Keratinocyte (primary cell): ENCODE data around the gene GRK6. TPM values are rescaled to one million over a fixed set of nuclear protein-coding genes. Genes with fewer than 3 reads are reported as not detected.

Experiments
- DNase-seq: peaks from one replicate; pipeline ENCODE4 v3.0.0-alpha.2; 2011; ENCODE audit warnings: low read depth, missing footprints, low spot score
- FAIRE-seq: peaks from 2 replicates; lab custom pipeline; 2011; peaks lifted over from hg19 to GRCh38; lab: Jason Lieb, UNC
- H2AFZ ChIP-seq: 2 replicates; pipeline ENCODE4 v1.6.0; 2012; ENCODE audit warnings: low read length, control low read depth, inconsistent platforms; ENCODE audit not compliant: control insufficient read depth
- H3K27ac ChIP-seq: 2 replicates; pipeline ENCODE4 v1.5.1; 2011; ENCODE audit warnings: low read length; ENCODE audit not compliant: control insufficient read depth, insufficient read depth
- H3K27me3 ChIP-seq: 3 replicates; pipeline ENCODE4 v1.6.0; 2011; ENCODE audit warnings: low read length; ENCODE audit not compliant: control insufficient read depth, insufficient read depth; ENCODE audit errors: extremely low read depth
- H3K36me3 ChIP-seq, 2 experiments: 2 replicates in 1 of 2; 3 replicates in 1 of 2; pipeline ENCODE4 v1.5.1; 2011; ENCODE audit warnings: low read length in 2 of 2, mild to moderate bottlenecking in 1 of 2; ENCODE audit not compliant: control insufficient read depth in 2 of 2, insufficient read depth in 2 of 2; ENCODE audit errors: extremely low read depth in 1 of 2
- H3K4me1 ChIP-seq: 3 replicates; pipeline ENCODE4 v1.5.1; 2011; ENCODE audit warnings: low read length; ENCODE audit not compliant: control insufficient read depth, insufficient read depth; ENCODE audit errors: extremely low read depth
- H3K4me2 ChIP-seq: 3 replicates; pipeline ENCODE4 v1.6.0; 2011; ENCODE audit warnings: low read depth, low read length; ENCODE audit not compliant: control insufficient read depth, insufficient read depth; ENCODE audit errors: extremely low read depth
- H3K4me3 ChIP-seq, 3 experiments: fragments of 200-600 bp in 1 of 3; sonication (generic) in 1 of 3; 2 replicates in 2 of 3; 3 replicates in 1 of 3; pipeline ENCODE4 v1.5.1; 2011 to 2016; ENCODE audit warnings: low read length in 3 of 3, mild to moderate bottlenecking in 3 of 3, control low read depth in 2 of 3, inconsistent platforms in 1 of 3, low read depth in 1 of 3, mixed read lengths in 1 of 3, mixed run types in 1 of 3, moderate library complexity in 1 of 3; ENCODE audit not compliant: control insufficient read depth in 2 of 3, insufficient read depth in 2 of 3; ENCODE audit errors: extremely low read depth in 1 of 3
- H3K79me2 ChIP-seq: 2 replicates; pipeline ENCODE4 v1.6.0; 2012; ENCODE audit warnings: low read length; ENCODE audit not compliant: control insufficient read depth, insufficient read depth
- H3K9ac ChIP-seq: 3 replicates; pipeline ENCODE4 v1.6.0; 2011; ENCODE audit warnings: low read length; ENCODE audit not compliant: control insufficient read depth, insufficient read depth; ENCODE audit errors: extremely low read depth
- H3K9me1 ChIP-seq: 3 replicates; pipeline ENCODE4 v1.6.0; 2011; ENCODE audit warnings: low read length; ENCODE audit not compliant: control insufficient read depth, insufficient read depth; ENCODE audit errors: extremely low read depth
- H3K9me3 ChIP-seq: 2 replicates; pipeline ENCODE4 v1.5.1; 2012; ENCODE audit warnings: low read depth, low read length; ENCODE audit not compliant: control insufficient read depth
- H4K20me1 ChIP-seq: 3 replicates; pipeline ENCODE4 v1.6.0; 2011; ENCODE audit warnings: low read length; ENCODE audit not compliant: control insufficient read depth, insufficient read depth; ENCODE audit errors: extremely low read depth
- EZH2 ChIP-seq: IDR thresholded peaks from one replicate; pipeline ENCODE4 v1.6.1; 2012; ENCODE audit warnings: inconsistent platforms, mild to moderate bottlenecking, low read length, moderate library complexity
- dilution Hi-C: fragments of 300-500 bp; cut with MboI; formaldehyde crosslinking; loops from one replicate; pipeline ENCODE4 v1.7.0; 2020; ENCODE audit warnings: low sequenced_read_pairs; ENCODE audit not compliant: extremely low pct_ligation_motif_present
- polyA plus RNA-seq, 5 experiments: library from polyadenylated mRNA; depleted of rRNA in 3 of 5; stranded (reverse) in 3 of 5; stranded (forward) in 1 of 5; unstranded in 1 of 5; fragments of >200 nt; gene quantifications; 1 replicate in 1 of 5; 2 replicates in 3 of 5; 3 replicates in 1 of 5; pipeline versions ENCODE4 v1.2.1 to v1.2.3, GENCODE V29; 2011 to 2012; ENCODE audit warnings: missing spikeins in 2 of 5, low read depth in 1 of 5, low replicate concordance in 1 of 5
- TF ChIP-seq, protein P1 (sequence below), 3 experiments: IDR thresholded peaks in 1 of 3; conservative IDR thresholded peaks in 1 of 3; optimal IDR thresholded peaks in 1 of 3; 2 replicates in 2 of 3; 3 replicates in 1 of 3; pipeline versions ENCODE3 to v1.5.1; 2011; ENCODE audit warnings: low read length in 3 of 3, mild to moderate bottlenecking in 3 of 3, moderate library complexity in 2 of 3, control low read depth in 1 of 3, inconsistent platforms in 1 of 3; ENCODE audit not compliant: insufficient read depth in 2 of 3; ENCODE audit errors: extremely low read depth in 1 of 3

Gene GRK6
- polyA plus RNA-seq, 1 donor (not counting 4 experiments of a cell fraction or from before 2014, with no cell fraction given): 29.9 TPM

DNA sequence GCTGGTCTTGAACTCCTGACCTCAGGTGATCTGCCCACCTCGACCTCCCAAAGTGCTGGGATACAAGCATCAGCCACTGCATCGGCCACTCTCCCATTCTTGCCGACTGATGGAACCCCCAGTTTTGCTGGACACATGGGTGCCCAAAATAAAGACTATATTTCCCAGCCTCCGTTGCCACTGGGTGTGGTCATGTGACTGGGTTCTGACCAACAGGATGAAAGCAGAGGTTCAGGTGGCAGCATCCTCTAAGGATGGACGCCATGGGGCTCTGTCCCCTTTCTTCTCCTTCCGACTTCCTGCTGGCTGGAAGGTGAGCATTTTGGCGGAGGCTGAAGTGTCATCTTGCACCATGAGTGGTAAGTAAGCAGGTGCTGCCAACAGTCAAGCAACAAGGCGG lies 60.7 kb downstream of the GRK6 start:
- Histone ChIP-seq H2AFZ (no peak overlapping the region), H3K27ac (no peak overlapping the region), H3K4me3 (no peak overlapping the region), H4K20me1 (peaks cover 7% of the 10 kb centered on the region), H3K4me1 (no peaks in the 10 kb centered on the region), H3K36me3 (peaks cover 45 to 53% of the 10 kb centered on the region in 2 experiments), H3K79me2 (peaks cover 8% of the 10 kb centered on the region), H3K27me3 (no peaks in the 10 kb centered on the region), H3K9me1 (no peaks in the 10 kb centered on the region), H3K9me3 (no peaks in the 10 kb centered on the region), H3K4me2 (no peak overlapping the region), H3K9ac (no peak overlapping the region)
- FAIRE-seq (no peak), DNase-seq (no peak)
- dilution Hi-C loops: no loop called here
- no peak for TF ChIP-seq EZH2
- TF ChIP-seq, protein P1, sequence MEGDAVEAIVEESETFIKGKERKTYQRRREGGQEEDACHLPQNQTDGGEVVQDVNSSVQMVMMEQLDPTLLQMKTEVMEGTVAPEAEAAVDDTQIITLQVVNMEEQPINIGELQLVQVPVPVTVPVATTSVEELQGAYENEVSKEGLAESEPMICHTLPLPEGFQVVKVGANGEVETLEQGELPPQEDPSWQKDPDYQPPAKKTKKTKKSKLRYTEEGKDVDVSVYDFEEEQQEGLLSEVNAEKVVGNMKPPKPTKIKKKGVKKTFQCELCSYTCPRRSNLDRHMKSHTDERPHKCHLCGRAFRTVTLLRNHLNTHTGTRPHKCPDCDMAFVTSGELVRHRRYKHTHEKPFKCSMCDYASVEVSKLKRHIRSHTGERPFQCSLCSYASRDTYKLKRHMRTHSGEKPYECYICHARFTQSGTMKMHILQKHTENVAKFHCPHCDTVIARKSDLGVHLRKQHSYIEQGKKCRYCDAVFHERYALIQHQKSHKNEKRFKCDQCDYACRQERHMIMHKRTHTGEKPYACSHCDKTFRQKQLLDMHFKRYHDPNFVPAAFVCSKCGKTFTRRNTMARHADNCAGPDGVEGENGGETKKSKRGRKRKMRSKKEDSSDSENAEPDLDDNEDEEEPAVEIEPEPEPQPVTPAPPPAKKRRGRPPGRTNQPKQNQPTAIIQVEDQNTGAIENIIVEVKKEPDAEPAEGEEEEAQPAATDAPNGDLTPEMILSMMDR (optimal IDR thresholded peaks at IDR 0.05 in 1 of 3, IDR thresholded peaks at IDR 0.05 in 1 of 3, conservative IDR thresholded peaks at IDR 0.05 in 1 of 3; ENCODE audit: extremely low read depth in 1 of 3, insufficient read depth in 2 of 3, low read length in 3 of 3): no peak

DNA sequence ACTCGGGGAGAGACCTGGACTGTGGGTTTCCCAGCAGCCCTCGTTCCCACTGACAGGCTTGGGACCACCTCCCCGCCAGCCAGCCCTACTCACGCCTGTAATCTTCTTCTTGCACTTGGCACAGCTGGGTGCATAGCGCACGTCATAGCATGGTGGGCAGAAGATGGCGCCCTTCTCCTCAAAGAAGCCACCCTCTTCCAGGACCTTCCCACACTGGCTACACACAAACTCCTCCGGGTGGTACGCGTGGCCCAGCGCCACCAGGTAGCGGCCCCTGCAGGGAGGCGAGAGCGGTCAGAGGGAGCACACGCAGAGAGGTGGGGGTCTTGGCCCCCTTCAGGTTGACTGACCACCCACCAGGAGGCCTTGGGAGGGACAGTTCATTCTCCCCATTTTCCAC lies 61.5 kb downstream of the GRK6 start:
- Histone ChIP-seq H3K36me3 (peaks cover 47 to 55% of the 10 kb centered on the region in 2 experiments), H3K79me2 (peaks cover 14% of the 10 kb centered on the region), H4K20me1 (peaks cover 7% of the 10 kb centered on the region), H3K4me3 (no peak overlapping the region), H3K9me1 (no peaks in the 10 kb centered on the region), H3K9me3 (no peaks in the 10 kb centered on the region), H3K27me3 (no peaks in the 10 kb centered on the region), H3K27ac (no peak overlapping the region), H3K9ac (no peak overlapping the region), H3K4me2 (no peak overlapping the region), H3K4me1 (no peaks in the 10 kb centered on the region), H2AFZ (no peak overlapping the region)
- DNase-seq (no peak), FAIRE-seq (no peak)
- TF ChIP-seq EZH2: no peak
- TF ChIP-seq, protein P1 (optimal IDR thresholded peaks at IDR 0.05 in 1 of 3, IDR thresholded peaks at IDR 0.05 in 1 of 3, conservative IDR thresholded peaks at IDR 0.05 in 1 of 3; ENCODE audit: extremely low read depth in 1 of 3, insufficient read depth in 2 of 3, low read length in 3 of 3): no peak
- dilution Hi-C loops: no loop called here
